Activated CD4-positive, alpha-beta T cell treated with anti-CD3 and anti-CD28 coated beads, Interleukin-2, amount 50 U/mL, for 24 hours (primary cell): ENCODE measurements around the gene PHF20.
A peak's percentile ranks its signal among the peaks of the same experiment; 100 is the strongest.
"Not testable (repeated sequence)": the region's sequence is repeated elsewhere in the genome, so short reads cannot be mapped to it uniquely, and the experiment has no call there.

Experiments
- DNase-seq, 2 donors: peaks; one replicate each; pipeline ENCODE4 v3.0.0-alpha.2; 2020; ENCODE audit warnings: low read depth in 1 of 2, low spot score in 1 of 2

Gene PHF20

DNA sequence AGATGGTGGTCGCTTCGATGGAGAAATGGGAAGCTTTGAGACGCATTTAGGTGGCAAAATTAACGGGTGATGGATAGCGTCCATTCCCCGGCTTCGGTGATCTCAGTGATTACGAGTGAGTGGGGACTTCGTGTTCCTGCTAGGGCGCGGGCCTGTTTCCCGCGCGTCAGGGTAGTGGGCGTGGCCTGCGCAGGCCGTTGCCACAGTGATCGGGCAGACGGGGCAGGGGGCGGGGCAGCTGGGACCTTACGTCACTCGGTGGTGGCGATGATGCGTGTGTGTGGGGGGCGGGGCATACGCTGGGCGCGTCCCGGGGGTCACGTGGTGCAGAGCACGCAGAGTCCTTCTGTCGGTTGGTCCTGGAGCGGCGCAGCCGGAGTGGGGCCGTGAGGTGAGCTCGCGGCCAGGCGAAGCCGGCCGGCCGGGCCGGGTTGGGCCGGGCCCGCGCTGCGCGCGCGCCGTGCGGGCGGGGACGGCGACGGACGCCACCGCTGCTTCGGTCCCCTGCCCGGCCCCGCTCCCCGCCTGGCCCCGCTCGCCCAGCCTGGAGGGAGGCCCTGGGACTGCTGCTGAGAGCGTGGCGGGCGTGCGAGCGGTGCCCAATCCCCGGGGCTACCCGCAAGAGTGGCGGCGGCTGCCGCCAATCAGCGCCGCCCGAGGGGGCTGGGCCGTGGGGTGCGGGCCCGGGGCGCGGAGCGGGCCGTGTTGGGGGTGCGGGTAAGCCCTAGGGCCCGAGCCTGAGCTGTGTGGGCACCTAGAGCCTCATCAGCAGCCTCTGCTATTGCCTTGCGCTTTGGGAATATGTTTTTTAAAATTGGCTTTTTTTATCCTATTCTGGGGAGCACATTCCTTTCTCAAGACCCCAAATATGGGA is at the start of gene PHF20:
Gene PHF20 (plus strand): TSS at position 327 of the 874 bp plus-strand sequence. CDS start 29,508 bp downstream, outside the sequence.
- DNase-seq = peak; percentile 99

DNA sequence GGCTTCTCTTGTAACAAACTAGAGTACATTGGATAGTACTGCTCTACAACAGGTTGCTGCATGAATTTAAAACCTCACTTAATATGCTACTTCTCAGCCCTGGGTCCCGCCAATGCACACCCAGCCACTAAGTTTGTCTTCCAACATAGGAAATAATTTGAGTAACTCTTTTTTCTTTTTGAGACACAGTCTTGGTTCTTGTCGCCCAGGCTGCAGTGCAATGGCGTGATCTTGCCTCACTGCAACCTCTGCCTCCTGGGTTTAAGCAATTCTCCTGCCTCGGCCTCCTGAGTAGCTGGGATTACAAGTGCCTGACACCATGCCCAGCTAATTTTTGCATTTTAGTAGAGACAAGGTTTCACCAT is 48.6 kb upstream of the PHF20 start:
- not testable (repeated sequence) for DNase-seq

- not testable (repeated sequence) for DNase-seq
These were observed 48.0 kb upstream of the PHF20 start for GRCh38 chr20:35723652-35724320.

- no peak for DNase-seq
These were observed 47.2 kb upstream of the PHF20 start for GRCh38 chr20:35724321-35725230.

GRCh38 chr20:35726842-35727711 is 44.7 kb upstream of the PHF20 start:
- no peak for DNase-seq

DNA sequence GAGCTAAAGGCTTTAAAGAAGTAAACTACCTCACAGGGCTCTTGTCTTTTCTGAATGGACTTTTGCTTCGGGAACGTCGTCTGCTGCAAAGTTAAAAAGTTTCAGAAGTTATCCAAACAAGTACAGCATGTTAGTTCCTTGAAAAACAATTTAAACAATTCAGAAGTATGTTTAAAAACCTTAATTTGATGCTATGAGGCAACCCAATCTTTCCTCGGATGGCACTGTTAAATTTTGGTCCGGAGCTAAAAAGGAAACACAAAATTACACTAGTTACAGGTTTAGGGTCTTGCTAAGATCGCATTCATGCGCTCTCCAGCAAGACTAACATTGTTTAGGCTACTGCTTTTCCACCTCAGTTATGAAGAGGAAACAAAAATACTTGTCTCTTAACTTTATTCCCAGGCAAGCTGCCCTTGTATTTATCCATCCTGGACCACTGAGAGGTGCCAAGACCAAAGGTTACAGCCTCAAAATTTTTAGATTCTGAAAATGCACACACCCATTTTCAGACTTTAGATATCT is 42.5 kb upstream of the PHF20 start:
- no peak for DNase-seq

GRCh38 chr20:35729836-35730582 is 41.8 kb upstream of the PHF20 start:
- DNase-seq = no peak

DNA sequence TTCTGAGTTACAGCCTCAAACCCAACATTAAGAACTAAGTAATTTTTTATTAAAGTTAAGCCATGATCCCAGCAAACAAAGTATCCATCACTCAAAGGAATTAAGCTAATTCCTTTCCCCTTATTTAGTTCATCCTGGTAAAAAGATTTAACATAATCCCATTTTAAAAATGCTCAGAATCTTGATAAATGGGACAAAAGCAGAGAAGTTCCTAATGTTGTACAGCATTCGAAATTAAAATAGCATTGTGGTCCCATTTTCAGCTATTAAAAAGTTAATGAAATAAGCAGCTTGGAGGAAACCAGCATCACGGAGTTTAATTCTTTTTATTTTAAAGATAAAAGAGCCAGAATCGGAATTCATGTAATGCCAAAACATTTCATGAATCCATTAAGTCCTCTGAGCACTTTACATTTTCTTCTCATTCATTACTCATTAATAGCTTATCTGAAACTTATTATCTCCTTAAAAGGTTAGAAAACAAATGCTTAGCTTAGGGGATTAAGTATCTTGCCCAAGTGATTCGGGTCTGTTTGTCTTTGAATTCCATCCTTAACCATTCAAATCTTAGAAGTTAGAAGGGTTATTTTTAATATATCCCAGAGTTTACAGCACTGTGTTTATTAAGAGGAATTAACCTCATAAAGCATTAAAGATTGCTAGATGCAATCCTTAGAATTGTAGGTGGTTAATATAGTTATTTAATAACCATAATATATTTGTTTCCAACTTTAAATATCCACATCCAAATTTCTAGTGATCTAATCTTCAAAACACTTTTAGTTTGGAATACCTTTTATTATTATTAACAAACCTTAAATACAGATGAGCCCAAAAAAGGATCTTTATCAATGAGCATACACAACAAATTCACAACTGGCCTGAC is 41.0 kb upstream of the PHF20 start:
- DNase-seq = no peak

DNA sequence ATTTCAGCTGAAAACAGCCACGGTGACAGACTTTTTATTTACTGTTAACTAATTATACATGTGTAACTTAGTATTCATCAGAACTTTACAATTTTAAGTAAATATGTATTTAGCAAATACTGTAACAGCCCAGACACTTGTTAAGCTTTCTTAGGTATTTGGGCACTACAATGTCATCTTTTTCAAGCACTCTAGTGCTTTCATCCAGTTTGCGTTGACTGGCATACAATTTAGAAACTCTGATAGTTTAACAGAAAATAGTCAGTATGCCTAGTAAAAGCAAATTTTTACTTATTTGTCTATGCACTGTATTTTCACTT is 40.4 kb upstream of the PHF20 start:
- DNase-seq = no peak

DNA sequence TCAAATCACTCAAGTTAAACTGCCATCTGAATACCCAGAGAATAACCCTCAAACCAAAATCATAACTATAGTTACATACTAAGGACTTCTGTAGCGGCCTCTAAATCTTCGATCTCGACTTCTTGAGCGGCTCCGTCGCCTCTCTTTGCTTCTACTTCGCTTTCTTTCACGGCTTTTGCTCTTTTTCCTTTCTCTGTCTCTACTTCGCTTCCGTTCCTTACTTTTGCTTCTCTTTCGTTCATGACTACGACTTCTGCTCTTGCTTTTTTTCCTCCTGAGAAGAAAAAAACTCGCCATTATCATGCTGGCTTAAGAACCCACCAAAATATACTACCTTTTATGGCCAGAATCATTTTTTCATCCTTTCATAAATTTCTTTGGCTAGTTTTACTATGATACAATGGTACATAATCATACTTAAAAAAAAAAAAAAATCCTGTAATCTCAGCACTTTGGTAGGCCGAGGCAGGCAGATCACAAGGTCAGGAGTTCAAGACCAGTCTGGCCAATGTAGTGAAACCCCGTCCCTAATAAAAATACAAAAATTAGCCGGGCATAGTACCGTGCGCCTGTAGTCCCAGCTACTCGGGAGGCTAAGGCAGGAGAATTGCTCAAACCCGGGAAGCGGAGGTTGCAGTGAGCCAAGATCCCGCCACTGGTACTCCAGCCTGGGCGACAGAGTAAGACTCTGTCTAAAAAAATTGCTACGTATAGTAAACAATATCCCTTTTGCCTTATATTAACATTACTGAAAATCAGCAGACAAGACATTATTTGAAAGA is 39.8 kb upstream of the PHF20 start:
- DNase-seq = no peak

GRCh38 chr20:35732644-35732982 is 39.2 kb upstream of the PHF20 start:
- DNase-seq = no peak

DNA sequence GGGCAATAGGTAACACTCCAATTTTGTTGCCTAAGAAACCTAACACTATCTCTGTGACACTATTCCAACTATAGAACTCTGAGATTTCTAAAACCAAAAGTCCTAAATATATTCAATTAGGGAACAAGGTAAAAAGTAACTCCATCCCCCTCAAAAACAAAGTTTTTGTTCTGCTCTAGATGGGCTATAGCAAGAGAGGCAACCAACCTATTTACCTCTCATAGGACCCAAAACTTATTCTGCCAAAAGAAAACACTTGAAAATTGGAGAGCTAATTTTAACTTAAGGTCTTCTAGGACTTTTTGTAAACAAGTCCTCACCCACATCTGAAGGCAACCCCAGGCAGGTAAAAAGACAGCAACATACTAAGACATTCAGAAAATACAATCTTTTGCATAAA is 37.4 kb upstream of the PHF20 start:
- DNase-seq = no peak

DNA sequence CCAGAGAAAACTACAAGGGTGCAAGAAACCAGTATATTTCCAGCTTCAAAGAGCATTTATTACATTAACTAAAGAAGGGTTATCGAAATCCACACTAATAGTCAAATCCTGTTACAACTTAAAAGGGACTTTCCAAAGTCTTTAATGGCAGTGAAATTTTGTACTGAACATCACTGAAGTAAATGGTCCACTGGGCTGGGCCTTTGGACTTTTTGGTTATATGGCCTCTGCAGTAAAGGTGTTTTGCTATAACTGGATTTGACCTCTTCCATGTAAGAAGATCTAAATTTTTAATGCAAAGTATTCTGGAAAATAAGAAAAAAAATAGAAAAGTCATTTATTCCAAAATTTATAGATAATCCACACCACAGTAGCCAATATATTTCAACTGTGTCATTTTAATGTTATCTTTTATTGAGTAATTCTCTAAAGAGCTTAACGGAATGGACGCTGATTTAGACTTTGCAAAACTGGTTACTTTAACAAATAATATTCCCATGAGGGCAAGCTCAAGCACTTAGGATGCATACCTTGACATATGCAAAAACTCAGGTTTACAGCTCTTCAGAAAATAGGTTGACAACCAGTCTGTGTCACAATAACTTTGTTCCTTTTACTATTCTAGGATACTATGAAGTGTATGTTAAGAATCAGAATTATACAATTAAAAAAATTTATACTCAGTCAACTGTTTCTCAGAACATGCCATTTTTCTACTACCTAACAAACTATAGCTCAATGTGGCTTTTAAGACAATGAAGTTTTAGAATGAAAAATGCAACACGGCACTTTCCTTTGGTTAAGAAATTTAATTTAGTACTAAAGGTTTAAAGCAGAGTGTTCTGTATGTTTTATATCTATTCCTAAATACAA is 36.8 kb upstream of the PHF20 start:
- no peak for DNase-seq

GRCh38 chr20:35735826-35736470 is 35.9 kb upstream of the PHF20 start:
- no peak for DNase-seq

GRCh38 chr20:35737865-35738333 is 33.9 kb upstream of the PHF20 start:
- no peak for DNase-seq

GRCh38 chr20:35738410-35739179 is 33.2 kb upstream of the PHF20 start:
- DNase-seq = no peak
